CD14-positive monocyte (primary cell): Measurements from ENCODE around the gene SLC24A3. TPM values are rescaled to one million over a fixed set of nuclear protein-coding genes. Genes with fewer than 3 reads are reported as not detected.

ENCODE experiments used
- DNase-seq, 3 donors: peaks; one replicate each; pipeline ENCODE4 v3.0.0-alpha.2; 2011 to 2022
- H2AFZ ChIP-seq: 2 replicates; pipeline ENCODE4 v1.6.0; 2012; ENCODE audit warnings: mild to moderate bottlenecking, low read depth, low read length, inconsistent platforms; ENCODE audit not compliant: insufficient read depth, poor library complexity, severe bottlenecking
- H3K27ac ChIP-seq, 2 donors: 1 replicate in 1 of 2; 2 replicates in 1 of 2; pipeline ENCODE4 v1.5.1; 2012 to 2013; ENCODE audit warnings: low read length in 2 of 2, control low read depth in 1 of 2, inconsistent platforms in 1 of 2, low read depth in 1 of 2, mild to moderate bottlenecking in 1 of 2
- H3K27me3 ChIP-seq, 2 donors: one replicate each; pipeline versions ENCODE4 v1.6.0 to v1.6.1; 2011 to 2013; ENCODE audit warnings: low read length in 2 of 2; ENCODE audit not compliant: control insufficient read depth in 2 of 2, insufficient read depth in 2 of 2
- H3K36me3 ChIP-seq, 2 donors: replicated peaks in 1 of 2; 1 replicate in 1 of 2; 2 replicates in 1 of 2; pipeline versions ENCODE4 v1.5.1 to v1.6.1; 2012 to 2013; ENCODE audit warnings: low read length in 2 of 2, control low read depth in 1 of 2, inconsistent platforms in 1 of 2, mild to moderate bottlenecking in 1 of 2; ENCODE audit not compliant: insufficient read depth in 2 of 2, control insufficient read depth in 1 of 2
- H3K4me1 ChIP-seq, 2 donors: 1 replicate in 1 of 2; 2 replicates in 1 of 2; pipeline versions ENCODE4 v1.5.1 to v1.6.1; 2012 to 2013; ENCODE audit warnings: low read length in 2 of 2, control low read depth in 1 of 2, inconsistent platforms in 1 of 2, mild to moderate bottlenecking in 1 of 2, moderate library complexity in 1 of 2; ENCODE audit not compliant: insufficient read depth in 2 of 2, control insufficient read depth in 1 of 2
- H3K4me2 ChIP-seq: replicated peaks from 2 replicates; pipeline ENCODE3; 2012; ENCODE audit warnings: low read length, moderate library complexity, mild to moderate bottlenecking; ENCODE audit not compliant: poor library complexity, severe bottlenecking; ENCODE audit errors: extremely low read depth
- H3K4me3 ChIP-seq, 3 experiments: fragments of 200-600 bp in 1 of 3; sonication (generic) in 1 of 3; replicated peaks in 1 of 3; 1 replicate in 2 of 3; 2 replicates in 1 of 3; pipeline ENCODE4 v1.5.1; 2011 to 2013; ENCODE audit warnings: low read length in 3 of 3, mild to moderate bottlenecking in 3 of 3, control low read depth in 2 of 3, low read depth in 2 of 3, inconsistent platforms in 1 of 3, moderate library complexity in 1 of 3
- H3K79me2 ChIP-seq: 2 replicates; pipeline ENCODE4 v1.6.0; 2012; ENCODE audit warnings: mild to moderate bottlenecking, control low read depth, inconsistent platforms, low read length, moderate library complexity; ENCODE audit not compliant: insufficient read depth
- H3K9ac ChIP-seq: 2 replicates; pipeline ENCODE4 v1.6.0; 2017; ENCODE audit warnings: low read length, mild to moderate bottlenecking; ENCODE audit not compliant: insufficient read depth, poor library complexity, severe bottlenecking
- H3K9me3 ChIP-seq, 2 donors: replicated peaks in 1 of 2; 1 replicate in 1 of 2; 2 replicates in 1 of 2; pipeline versions ENCODE4 v1.5.1 to v1.6.1; 2012 to 2013; ENCODE audit warnings: low read length in 2 of 2, control low read depth in 1 of 2; ENCODE audit not compliant: control insufficient read depth in 1 of 2, insufficient read depth in 1 of 2
- H4K20me1 ChIP-seq: 2 replicates; pipeline ENCODE4 v1.6.0; 2012; ENCODE audit warnings: mild to moderate bottlenecking, low read length, control low read depth, moderate library complexity; ENCODE audit not compliant: insufficient read depth
- H3K27ac Mint-ChIP-seq, 7 donors: one replicate each; pipeline ENCODE4 v1.8.0; 2020; ENCODE audit warnings: mild to moderate bottlenecking in 7 of 7, mixed read lengths in 7 of 7, moderate library complexity in 6 of 7, inconsistent platforms in 2 of 7
- H3K27me3 Mint-ChIP-seq, 3 donors: one replicate each; pipeline ENCODE4 v1.8.0; 2021 to 2022; ENCODE audit warnings: low read depth in 3 of 3, mild to moderate bottlenecking in 3 of 3, mixed read lengths in 3 of 3, moderate library complexity in 3 of 3, inconsistent platforms in 1 of 3
- H3K36me3 Mint-ChIP-seq, 2 donors: one replicate each; pipeline ENCODE4 v1.8.0; 2020; ENCODE audit warnings: mixed read lengths in 2 of 2, inconsistent platforms in 1 of 2, mild to moderate bottlenecking in 1 of 2
- H3K4me1 Mint-ChIP-seq: one replicate; pipeline ENCODE4 v1.8.0; 2020; ENCODE audit warnings: mild to moderate bottlenecking, mixed read lengths
- H3K4me3 Mint-ChIP-seq, 2 donors: one replicate each; pipeline ENCODE4 v1.8.0; 2020; ENCODE audit warnings: mild to moderate bottlenecking in 2 of 2, mixed read lengths in 2 of 2, moderate library complexity in 1 of 2
- H3K9me3 Mint-ChIP-seq, 7 donors: one replicate each; pipeline ENCODE4 v1.8.0; 2020 to 2022; ENCODE audit warnings: mixed read lengths in 7 of 7, mild to moderate bottlenecking in 6 of 7, moderate library complexity in 6 of 7, inconsistent platforms in 2 of 7
- WGBS: methylation state at CpG from one replicate; pipeline ENCODE4 v1.1.5; 2013; ENCODE audit warnings: missing lambda C conversion rate; ENCODE audit not compliant: insufficient coverage; 5-methylcytosine and 5-hydroxymethylcytosine counted together
- intact Hi-C, 2 donors: fragments of 100-400 bp; cut with micrococcal nuclease; formaldehyde crosslinking; loops; one replicate each; pipeline versions ENCODE4 v1.15.0 to v1.15.1; 2023
- polyA plus RNA-seq, 3 donors: library from polyadenylated mRNA; depleted of rRNA in 1 of 3; unstranded in 2 of 3; stranded (reverse) in 1 of 3; fragments of 300-500 nt in 2 of 3; fragments of >200 nt in 1 of 3; fragmentation: Illumina TruSeq in 2 of 3; gene quantifications; 1 replicate in 2 of 3; 2 replicates in 1 of 3; pipeline ENCODE4 v1.2.3, GENCODE V29; 2012 to 2021
- TF ChIP-seq, protein P1 (sequence below): fragments of 200-600 bp; IDR thresholded peaks from one replicate; pipeline ENCODE4 v1.8.0; 2022; ENCODE audit warnings: antibody characterized with exemption, mild to moderate bottlenecking

Gene SLC24A3
- polyA plus RNA-seq, 3 donors: 0.04 to 0.08 TPM; not detected in 1

DNA sequence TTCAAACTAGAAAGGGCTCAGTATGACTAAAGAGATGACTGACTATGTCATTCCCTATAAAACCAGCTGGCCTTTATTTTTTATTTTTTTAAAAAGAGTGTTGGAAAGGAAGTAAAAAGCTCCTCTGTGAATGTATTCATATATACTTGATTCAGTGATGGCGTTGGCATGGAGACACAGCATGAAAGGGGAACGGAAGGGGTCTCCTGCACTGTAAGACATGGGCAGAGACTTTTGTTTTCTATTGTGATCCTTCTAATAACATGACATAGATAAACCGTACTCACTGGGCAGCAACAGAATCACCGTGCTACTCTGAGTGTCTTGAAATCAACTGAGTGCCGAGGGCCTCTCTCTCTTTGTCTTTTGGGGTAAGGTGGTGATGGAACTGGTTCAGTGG, 317.6 kb downstream of the SLC24A3 start:
- Mint-ChIP-seq H3K4me3 (no peak overlapping the region), H3K36me3 (no peaks in the 10 kb centered on the region), H3K9me3 (peaks cover 0 to 2% (median 0%) of the 10 kb centered on the region in 7 donors), H3K4me1 (no peaks in the 10 kb centered on the region), H3K27me3 (peaks cover 0 to 1% (median 0%) of the 10 kb centered on the region in 3 donors), H3K27ac (no peak overlapping the region)
- no peak overlapping the region for H3K9ac ChIP-seq
- no peak overlapping the region for H3K27ac ChIP-seq
- no peaks in the 10 kb centered on the region for H3K9me3 ChIP-seq
- no peaks in the 10 kb centered on the region for H3K27me3 ChIP-seq
- DNase-seq: no peak
- intact Hi-C loops: no loop called here
- H2AFZ ChIP-seq: no peak overlapping the region
- H3K4me2 ChIP-seq: no peak overlapping the region
- TF ChIP-seq, protein P1, sequence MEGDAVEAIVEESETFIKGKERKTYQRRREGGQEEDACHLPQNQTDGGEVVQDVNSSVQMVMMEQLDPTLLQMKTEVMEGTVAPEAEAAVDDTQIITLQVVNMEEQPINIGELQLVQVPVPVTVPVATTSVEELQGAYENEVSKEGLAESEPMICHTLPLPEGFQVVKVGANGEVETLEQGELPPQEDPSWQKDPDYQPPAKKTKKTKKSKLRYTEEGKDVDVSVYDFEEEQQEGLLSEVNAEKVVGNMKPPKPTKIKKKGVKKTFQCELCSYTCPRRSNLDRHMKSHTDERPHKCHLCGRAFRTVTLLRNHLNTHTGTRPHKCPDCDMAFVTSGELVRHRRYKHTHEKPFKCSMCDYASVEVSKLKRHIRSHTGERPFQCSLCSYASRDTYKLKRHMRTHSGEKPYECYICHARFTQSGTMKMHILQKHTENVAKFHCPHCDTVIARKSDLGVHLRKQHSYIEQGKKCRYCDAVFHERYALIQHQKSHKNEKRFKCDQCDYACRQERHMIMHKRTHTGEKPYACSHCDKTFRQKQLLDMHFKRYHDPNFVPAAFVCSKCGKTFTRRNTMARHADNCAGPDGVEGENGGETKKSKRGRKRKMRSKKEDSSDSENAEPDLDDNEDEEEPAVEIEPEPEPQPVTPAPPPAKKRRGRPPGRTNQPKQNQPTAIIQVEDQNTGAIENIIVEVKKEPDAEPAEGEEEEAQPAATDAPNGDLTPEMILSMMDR: no peak
- H3K36me3 ChIP-seq: no peaks in the 10 kb centered on the region
- no CpG with 5 or more reads among the region's 5 CpGs for WGBS
- no peak overlapping the region for H3K4me3 ChIP-seq
- no peaks in the 10 kb centered on the region for H3K79me2 ChIP-seq
- no peaks in the 10 kb centered on the region for H4K20me1 ChIP-seq
- H3K4me1 ChIP-seq: no peaks in the 10 kb centered on the region

DNA sequence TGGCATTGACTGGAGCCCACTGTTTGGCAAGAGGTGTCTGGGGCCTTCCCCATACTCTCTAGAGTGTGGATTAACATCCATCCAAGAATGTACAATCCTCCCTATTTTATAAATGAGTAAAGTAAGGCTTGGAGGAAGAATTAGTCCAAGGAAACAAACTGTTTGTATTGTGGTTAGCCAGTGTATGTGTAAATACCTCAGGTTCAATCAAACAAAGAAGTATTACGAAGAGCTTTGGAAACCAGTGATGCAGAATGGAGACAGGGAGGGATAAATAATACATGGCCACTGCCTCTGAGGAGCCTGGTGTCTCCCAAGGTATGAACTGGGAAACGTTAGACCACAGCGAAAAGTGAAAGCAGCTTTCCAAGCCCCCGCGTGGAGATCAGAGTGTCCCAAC, 319.0 kb downstream of the SLC24A3 start:
- Histone ChIP-seq H4K20me1 (no peaks in the 10 kb centered on the region), H3K27me3 (no peaks in the 10 kb centered on the region), H3K9ac (no peak overlapping the region), H3K4me3 (no peak overlapping the region), H2AFZ (no peak overlapping the region), H3K27ac (no peak overlapping the region), H3K36me3 (no peaks in the 10 kb centered on the region), H3K79me2 (no peaks in the 10 kb centered on the region), H3K4me2 (no peak overlapping the region), H3K4me1 (no peaks in the 10 kb centered on the region), H3K9me3 (peaks cover 0 to 4% of the 10 kb centered on the region in 2 donors)
- DNase-seq: no peak
- no peaks in the 10 kb centered on the region for H3K4me1 Mint-ChIP-seq
- peaks cover 0 to 1% (median 0%) of the 10 kb centered on the region in 3 donors for H3K27me3 Mint-ChIP-seq
- H3K9me3 Mint-ChIP-seq: peaks cover 0 to 8% (median 4%) of the 10 kb centered on the region in 7 donors
- intact Hi-C loops: no loop called here
- WGBS: 100% methylated on average over 1 of the region's 5 CpGs
- no peak overlapping the region for H3K27ac Mint-ChIP-seq
- TF ChIP-seq, protein P1: no peak
- H3K36me3 Mint-ChIP-seq: no peaks in the 10 kb centered on the region
- H3K4me3 Mint-ChIP-seq: no peak overlapping the region
